Ovary (tissue), 3 donors: ENCODE measurements around the gene ZNF598.

Source experiments
- EP300 ChIP-seq: sonication (generic); formaldehyde crosslinking; IDR thresholded peaks from one replicate; pipeline ENCODE4 v1.6.1; 2017; ENCODE audit warnings: antibody characterized with exemption
- POLR2A ChIP-seq: fragments of 450-650 bp; IDR thresholded peaks from one replicate; pipeline ENCODE4 v1.6.1; 2017; ENCODE audit warnings: antibody characterized with exemption, mild to moderate bottlenecking, moderate library complexity
- TF ChIP-seq, protein P1 (sequence below), 3 donors: fragments of 450-650 bp in 2 of 3; fragments of 200-600 bp in 1 of 3; IDR thresholded peaks; one replicate each; pipeline versions ENCODE4 v1.5.1 to v1.8.0; 2016 to 2022; ENCODE audit warnings: antibody characterized with exemption in 3 of 3, mild to moderate bottlenecking in 1 of 3
- donor health status: DM: no; HTN: no; CAD: no.

DNA sequence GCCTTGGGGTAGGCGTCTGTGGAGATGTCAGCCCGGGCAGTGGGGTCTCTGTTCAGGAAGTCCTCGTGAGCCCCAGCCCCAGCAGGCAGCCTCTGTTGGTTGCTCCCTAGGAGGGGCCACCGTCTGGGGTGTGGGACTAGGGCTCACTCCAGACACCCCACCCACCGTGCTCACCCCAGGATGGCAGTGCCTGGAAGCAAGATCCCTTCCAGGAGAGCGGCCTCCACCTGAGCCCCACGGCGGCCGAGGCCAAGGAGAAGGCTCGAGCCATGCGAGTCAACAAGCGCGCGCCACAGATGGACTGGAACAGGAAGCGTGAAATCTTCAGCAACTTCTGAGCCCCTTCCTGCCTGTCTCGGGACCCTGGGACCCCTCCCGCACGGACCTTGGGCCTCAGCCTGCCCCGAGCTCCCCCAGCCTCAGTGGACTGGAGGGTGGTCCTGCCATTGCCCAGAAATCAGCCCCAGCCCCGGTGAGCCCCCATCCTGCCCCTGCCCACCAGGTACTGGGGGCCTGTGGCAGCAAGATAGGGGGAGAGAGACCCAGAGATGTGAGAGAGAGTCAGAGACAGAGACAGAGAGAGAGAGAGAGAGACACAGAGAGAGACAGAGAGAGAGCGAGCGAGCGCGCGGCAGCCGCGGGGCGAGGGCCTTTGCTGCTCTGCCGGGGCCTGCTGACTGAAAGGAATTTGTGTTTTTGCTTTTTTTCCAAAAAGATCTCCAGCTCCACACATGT lies 28.2 kb upstream of the ZNF598 start:
- TF ChIP-seq, protein P1, sequence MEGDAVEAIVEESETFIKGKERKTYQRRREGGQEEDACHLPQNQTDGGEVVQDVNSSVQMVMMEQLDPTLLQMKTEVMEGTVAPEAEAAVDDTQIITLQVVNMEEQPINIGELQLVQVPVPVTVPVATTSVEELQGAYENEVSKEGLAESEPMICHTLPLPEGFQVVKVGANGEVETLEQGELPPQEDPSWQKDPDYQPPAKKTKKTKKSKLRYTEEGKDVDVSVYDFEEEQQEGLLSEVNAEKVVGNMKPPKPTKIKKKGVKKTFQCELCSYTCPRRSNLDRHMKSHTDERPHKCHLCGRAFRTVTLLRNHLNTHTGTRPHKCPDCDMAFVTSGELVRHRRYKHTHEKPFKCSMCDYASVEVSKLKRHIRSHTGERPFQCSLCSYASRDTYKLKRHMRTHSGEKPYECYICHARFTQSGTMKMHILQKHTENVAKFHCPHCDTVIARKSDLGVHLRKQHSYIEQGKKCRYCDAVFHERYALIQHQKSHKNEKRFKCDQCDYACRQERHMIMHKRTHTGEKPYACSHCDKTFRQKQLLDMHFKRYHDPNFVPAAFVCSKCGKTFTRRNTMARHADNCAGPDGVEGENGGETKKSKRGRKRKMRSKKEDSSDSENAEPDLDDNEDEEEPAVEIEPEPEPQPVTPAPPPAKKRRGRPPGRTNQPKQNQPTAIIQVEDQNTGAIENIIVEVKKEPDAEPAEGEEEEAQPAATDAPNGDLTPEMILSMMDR (IDR thresholded peaks at IDR 0.05) = no peak
- TF ChIP-seq EP300 (no peak), POLR2A (no peak)
